GM19455 (cell line): ENCODE measurements around the gene AHCTF1.

Source experiments
- ATAC-seq: cut with Tn5 transposase; IDR thresholded peaks from one replicate; pipeline ENCODE4 v1.9.1; 2021; ENCODE audit not compliant: unreplicated experiment

The AHCTF1 gene, protein sequence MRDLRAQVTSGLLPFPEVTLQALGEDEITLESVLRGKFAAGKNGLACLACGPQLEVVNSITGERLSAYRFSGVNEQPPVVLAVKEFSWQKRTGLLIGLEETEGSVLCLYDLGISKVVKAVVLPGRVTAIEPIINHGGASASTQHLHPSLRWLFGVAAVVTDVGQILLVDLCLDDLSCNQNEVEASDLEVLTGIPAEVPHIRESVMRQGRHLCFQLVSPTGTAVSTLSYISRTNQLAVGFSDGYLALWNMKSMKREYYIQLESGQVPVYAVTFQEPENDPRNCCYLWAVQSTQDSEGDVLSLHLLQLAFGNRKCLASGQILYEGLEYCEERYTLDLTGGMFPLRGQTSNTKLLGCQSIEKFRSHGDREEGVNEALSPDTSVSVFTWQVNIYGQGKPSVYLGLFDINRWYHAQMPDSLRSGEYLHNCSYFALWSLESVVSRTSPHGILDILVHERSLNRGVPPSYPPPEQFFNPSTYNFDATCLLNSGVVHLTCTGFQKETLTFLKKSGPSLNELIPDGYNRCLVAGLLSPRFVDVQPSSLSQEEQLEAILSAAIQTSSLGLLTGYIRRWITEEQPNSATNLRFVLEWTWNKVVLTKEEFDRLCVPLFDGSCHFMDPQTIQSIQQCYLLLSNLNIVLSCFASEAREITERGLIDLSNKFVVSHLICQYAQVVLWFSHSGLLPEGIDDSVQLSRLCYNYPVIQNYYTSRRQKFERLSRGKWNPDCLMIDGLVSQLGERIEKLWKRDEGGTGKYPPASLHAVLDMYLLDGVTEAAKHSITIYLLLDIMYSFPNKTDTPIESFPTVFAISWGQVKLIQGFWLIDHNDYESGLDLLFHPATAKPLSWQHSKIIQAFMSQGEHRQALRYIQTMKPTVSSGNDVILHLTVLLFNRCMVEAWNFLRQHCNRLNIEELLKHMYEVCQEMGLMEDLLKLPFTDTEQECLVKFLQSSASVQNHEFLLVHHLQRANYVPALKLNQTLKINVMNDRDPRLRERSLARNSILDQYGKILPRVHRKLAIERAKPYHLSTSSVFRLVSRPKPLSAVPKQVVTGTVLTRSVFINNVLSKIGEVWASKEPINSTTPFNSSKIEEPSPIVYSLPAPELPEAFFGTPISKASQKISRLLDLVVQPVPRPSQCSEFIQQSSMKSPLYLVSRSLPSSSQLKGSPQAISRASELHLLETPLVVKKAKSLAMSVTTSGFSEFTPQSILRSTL (N-terminal part only)

DNA sequence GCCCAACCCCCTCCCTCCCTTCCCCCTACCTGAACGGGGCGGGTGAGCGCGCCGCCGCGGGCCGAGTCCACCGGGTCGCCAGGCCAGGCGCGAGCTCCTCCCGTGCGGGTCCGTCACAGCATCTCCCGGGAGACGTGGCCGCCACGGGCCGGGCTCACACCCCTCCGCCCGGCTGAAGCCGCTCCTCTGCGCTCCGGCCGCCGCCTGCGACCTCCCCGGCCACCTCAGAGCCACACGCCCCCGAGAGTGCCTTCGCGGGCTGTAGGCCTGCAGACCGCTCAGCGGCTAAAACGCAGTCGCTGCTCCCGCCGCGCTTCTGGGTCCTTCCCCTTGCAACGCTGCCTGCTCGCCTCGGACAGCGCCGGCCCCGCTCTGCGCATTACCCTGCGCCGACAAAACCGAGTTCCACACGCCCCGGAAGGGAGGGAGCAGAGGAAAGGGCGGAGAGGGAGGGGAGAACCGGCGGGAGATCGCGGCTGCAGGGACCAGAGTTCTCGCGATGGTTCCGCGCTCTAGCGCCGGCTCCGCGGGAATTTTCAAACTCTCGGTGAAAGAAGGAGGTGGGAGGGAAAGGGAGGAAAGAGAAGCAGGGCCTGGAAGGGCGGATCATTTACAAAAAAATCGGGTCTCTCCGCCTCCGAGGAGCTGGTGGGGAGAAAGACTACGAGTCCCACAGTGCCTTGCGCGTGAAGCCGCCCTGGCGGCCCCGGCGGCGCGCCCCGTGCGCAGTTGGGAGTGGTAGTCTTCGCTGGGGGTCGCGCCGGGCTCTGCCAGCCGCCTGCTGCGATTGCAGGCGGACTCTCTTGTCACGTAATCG, at the start of gene AHCTF1:
Gene AHCTF1 (minus strand): TSS at position 400 of the 817 bp plus-strand sequence. CDS start 13,578 bp downstream, outside the sequence.
- ATAC-seq: peak; percentile 87

DNA sequence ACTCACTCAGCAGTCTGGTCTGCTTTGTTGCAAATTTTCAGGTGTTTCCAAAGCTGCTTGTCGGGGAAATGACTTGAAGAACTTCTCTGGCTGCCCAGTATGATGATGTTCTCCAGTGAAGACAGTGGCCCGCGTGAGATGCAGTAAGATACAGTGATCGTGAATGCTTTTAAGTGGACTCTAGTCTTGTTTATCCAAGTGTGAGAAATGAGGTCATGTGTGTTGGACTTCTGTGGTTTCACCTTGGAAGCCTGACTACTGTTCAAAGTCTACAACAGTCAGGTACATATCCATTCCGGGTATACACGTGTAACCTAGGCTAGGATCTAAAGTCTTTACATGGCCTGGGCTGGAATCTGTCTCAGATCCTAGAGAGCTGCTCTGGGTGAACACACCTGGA, 47.0 kb upstream of the AHCTF1 start:
- ATAC-seq: no peak

DNA sequence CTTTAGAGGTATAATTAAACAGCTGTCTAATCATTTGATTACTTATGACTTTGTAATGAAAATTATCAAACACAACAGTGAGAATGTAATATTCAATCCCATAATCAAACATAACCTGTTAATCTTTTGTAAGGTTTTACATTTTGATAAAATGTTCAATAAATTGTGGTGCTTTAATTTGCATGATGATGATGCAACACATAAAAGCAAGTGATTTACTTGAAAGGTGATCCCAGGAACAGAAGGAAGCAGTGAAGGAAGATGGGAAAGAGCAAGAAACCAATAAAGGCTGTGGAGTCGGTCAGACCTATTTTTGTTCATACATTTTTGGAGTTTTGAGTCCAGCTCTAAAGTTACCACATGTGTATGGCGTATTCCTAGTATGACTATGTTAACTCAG, 46.5 kb upstream of the AHCTF1 start:
- ATAC-seq: no peak

DNA sequence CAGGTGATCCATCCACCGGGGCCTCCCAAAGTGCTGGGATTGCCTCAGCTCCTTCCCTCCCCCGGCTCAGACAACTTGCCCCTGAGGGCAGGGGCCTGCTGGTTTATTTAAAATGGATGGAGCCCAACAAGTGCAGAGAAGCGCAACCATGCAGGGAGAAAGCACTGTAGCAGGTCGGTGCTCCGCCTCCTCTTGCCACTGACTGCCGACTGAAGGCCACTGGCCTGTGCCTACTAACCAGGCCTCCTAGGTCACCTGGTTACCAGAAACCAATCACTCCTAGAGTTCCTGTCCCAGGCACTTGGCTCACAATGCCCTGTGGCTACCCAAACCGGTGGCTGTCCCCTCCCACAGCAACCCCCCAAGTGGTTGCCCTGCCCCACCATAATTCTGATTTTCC, 40.2 kb upstream of the AHCTF1 start:
- no peak for ATAC-seq

DNA sequence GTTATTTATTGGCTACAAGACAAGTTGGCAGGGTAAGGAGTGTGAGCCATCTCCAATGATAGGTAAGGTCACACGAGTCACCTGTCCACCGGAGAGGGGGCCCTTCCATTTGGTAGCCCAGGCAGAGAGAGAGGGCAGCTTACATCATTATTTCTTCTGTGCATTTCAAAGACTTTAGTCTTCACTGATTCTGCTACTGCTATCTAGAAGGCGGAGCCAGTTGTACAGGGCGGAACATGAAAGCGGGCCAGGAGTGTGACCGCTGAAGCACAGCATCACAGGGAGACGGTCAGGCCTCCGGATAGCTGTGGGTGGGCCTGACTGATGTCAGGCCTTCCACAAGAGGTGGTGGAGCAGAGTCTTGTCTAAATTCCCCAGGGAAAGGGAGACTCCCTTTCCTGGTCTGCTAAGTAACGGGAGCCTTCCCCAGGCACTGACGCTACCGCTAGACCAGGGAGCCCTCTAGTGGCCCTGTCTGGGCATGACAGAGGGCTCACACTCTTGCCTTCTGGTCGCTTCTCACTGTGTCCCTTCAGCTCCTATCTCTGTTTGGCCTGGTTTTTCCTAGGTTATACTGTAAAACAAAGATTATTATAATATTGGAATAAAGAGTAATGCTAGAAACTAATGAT, 39.5 kb upstream of the AHCTF1 start:
- ATAC-seq: no peak

DNA sequence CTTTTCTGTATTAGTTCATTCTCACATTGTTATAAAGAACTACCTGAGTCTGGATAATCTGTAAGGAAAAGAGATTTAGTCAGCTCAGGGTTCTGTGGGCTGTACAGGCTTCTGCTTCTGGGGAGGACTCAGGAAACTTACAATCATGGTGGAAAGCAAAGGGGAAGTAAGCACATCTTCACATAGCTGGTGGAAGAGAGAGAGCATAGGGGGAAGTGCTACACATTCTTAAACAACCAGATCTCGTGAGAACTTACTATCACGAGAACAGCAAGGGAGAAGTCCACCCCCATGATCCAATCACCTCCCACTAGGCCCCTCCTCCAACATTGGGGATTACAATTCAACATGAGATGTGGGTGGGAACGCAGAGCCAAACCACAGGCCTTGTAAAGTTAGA, 37.9 kb upstream of the AHCTF1 start:
- ATAC-seq: no peak

DNA sequence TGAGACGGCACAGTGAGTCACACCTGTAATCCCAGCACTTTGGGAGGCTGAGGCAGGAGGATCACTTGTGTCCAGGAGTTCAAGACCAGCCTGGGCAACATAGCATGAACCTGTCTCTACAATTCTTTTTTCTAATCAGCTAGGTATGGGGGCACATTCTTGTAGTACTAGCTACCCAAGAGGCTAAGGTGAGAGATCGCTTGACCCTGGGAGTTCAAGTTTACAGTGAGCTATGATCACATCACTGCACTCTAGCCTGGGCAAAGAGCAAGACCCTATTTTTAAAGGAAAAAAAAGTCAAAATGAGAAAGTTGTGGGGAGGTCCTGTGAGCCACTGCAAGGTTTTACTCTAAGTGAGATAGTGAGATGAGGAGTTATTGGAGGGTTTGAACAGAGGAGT, 34.8 kb upstream of the AHCTF1 start:
- ATAC-seq: no peak

DNA sequence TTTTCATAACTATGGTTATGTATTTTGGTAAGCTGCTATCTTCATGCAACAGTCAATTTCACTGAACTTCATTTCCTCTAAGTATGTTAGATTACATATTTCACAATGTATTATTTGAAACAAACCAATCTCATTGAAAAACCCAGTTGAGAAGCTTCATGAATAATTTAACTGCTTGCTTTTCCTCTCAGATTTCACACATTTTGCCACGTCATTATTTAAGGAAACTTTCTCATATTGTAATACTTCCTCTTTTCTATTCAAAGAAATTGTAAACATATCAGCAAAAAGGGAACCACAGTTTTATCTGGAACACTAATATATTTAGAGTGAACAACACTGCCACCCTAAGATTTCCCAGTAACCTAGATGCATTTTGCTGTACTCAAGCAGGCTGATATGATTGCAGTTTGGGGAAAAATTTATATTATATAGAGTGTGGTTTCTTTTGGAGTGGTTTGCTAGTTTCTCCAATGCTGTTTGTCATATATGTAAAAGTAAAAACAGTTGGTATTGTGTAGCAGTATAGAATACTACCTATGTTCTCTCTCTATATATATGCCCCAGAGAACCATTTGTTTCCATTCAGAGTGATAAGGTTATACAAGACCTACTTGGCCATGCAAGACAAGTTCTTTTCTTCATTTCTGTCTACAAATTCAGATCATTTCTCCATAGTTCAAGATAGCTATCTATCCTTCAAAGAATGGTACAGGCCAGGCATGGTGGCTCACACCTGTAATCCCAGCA, 28.4 kb upstream of the AHCTF1 start:
- ATAC-seq: no peak

DNA sequence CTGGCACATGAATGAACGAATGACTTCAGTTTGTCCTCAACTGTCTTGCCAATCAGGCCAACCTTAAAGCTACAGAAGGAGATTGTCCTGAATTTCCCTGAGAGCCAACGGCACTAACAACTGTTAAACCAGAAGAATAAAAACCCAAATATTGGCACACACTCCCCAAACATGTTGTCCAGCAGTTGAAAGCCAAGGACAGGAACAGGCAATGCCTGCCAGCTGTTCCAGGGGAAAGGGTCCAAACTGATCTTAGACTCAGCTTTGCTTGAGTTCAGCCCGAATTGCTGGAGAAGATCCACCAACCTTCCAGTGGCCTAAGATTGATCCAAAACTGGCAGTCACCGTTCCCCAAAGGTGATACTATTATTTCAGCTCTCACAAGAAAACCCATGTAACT, 22.4 kb upstream of the AHCTF1 start:
- ATAC-seq: no peak

DNA sequence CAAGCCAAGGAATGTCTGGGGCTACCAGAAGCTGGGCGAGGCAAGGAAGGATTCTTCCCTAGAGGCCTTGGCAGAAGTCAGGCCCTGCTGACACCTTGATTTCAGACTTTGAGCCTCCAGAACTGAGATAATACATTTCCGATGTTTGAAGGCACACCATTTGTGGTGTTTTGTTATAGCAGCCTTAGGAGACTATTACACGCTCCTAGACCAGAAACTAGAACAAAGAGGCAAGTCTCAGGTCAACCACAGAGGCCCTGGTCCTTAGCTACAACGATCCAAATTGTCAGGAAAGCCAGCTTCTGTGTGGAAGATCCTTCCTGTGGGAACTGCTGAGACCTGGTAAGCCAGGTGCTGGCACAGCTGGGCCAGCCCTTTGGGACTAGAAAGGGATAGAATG, 19.7 kb upstream of the AHCTF1 start:
- ATAC-seq: no peak

DNA sequence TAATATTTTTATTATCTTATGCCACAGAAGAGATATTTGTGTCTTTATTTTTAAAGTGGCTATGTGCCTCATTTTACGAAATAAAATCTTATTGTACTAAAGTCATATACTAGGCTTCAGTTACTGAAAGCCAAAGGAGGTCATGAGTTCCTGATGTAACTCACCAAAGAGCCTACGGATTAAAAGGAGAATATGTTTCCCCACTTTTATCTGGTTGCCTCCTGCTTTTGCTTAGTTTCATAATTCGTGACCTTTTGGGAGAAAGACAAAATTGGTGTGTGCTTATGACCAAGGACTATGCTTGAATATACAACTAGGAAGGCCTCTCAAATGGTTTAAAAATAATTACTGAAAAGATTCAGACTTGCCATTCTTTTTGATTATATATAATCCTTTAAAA, 18.2 kb upstream of the AHCTF1 start:
- no peak for ATAC-seq

DNA sequence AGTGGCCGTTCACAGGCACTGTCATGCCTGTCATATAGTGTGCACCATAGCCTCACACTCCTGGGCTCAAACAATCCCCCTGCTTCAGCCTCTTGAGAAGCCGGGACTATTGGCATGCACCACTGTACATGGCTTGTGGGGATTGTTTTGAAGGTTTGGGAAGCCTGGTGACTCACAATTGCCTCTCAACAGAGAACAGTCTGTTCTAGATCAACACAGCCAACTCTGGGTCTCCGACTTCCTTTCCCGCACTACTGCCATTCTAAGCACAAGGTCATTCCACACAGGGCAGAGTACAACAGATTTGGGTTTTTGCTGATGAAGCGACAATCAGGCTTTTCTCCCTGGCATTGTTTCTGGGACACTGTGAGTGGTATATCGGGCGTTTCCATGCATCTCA, 15.5 kb upstream of the AHCTF1 start:
- no peak for ATAC-seq

DNA sequence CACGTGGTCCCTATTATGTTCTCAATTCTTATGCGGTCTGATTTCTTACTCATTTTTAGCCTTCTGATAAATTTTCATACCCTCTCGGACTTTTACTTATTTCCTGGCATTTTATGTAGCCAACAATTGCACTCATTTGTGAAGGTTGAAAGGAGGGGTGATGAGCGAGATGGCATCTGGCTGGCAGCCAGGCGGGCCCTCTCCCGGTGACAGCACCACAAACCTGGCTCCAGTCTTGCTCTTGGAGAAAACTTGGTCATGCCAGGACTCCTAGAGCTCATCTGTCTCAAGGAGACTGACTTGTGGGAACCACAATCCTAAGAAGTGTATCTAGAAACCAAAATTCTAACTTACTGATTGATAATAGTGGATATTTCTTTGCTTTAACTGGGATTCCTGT, 14.6 kb upstream of the AHCTF1 start:
- no peak for ATAC-seq

DNA sequence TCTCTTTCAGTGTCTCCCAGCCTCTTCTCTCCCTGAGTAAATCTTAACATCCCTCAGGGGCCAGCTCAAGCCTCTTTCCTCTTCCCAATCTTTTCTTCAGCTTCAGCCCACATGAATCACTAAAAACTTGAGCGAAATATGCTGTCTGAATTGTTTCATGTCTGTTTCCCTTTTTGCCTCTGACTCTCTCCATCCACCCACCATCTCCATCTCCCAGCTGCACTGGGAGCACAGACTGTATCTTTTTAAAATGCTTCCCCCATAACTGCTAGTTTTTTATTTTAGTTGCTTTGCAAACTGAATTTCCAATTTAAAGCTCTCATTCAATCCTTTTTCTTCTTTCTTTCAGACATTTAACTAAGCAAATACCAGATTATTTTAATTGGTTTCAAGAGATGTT, 3.0 kb upstream of the AHCTF1 start:
- ATAC-seq: no peak

DNA sequence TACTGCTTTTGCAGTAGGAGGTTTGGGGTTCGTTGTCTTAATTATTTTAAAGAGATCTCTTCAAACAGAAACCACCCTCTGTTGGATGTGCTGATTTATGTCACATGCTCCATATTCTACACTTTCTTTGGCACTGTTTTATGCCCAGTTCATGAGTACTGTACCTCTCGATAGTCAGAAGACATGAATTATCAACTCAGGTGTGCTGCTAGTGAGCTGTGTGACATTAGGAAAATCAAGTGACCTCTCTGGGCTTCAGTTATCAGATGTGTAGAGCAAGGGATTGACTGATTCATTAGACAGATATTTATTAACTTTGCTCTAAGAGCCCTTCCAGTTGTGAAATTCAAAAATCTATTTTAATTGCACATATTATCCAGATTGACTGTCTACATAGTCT, 2.1 kb upstream of the AHCTF1 start:
- no peak for ATAC-seq

DNA sequence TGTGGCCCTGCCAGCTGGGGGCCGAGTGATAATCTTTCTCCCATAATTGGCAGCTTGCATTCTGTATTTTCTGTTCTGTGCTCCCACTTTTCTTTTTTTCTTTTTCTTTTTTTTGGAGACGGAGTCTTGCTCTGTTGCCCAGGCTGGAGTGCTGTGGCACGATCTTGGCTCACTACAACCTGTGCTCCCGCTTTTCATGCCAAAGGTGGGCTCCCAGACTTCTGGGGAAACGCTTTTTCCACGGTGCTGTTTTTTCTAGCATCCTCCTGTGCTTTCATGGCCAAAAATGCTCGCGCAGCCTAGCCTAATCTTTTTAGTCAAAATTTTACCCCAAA, 585 bp upstream of the AHCTF1 start:
- no peak for ATAC-seq

DNA sequence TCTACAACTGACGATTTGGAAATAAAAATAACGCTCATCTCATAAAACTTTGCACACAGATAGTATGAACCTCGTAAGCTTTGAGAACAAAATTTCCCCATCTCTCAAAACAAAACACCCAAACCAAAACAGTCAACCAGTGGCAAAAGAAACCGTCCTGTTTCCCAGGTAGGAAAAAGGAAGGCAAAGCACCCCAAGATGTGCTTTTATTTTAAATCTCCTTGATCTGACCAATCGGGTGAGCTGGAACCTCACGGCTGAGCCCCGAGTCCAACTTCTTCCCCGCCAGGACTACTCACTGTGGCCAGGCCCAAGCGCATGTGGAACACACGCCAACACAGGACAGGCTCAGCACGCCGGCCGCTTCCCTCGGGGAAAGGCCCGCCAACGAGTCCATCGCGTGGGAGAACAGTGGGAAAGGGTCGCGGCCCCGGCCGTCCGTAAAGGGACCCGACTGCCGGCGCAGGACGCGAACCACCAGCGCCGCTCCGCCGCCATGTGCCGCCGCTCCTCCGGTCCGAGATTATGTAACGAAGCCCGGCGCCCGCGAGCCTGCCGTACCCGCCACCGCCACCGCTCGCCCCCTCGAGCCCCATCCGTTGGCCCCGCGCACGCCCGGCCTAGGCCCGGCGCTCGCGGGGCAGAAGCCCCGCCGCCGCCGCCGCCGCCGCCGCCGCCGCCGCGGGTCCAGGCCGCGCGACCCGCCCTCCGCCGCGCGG, 759 bp downstream of the AHCTF1 start:
- peak; percentile 34 for ATAC-seq

DNA sequence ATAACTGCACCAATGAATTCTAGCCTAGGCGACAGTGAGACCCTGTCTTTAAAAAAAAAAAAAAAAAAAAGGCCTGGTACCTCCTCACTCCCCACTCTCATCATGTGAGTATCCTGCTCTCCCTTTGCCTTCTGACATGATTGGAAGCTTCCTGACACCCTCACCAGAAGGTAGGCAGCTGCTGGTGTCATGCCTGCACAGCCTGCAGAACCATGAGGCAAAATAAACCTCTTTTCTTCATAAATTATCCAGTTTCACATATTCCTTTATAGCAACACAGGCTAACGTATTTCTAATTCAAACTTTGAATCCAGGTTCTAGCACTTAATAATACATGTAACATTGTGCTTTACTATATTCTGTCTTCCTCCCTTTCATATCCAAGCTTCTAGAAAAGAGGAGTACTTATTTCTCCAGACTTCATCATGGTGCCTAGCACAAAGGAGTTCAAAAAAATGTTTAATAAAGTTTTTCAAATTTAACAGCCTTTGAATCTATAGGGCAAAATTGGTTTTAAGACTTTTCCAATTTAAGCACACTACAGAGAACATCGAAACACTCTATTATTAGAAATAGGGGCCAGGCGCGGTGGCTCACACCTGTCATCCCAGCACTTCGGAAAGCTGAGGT, 5.6 kb downstream of the AHCTF1 start:
- no peak for ATAC-seq

DNA sequence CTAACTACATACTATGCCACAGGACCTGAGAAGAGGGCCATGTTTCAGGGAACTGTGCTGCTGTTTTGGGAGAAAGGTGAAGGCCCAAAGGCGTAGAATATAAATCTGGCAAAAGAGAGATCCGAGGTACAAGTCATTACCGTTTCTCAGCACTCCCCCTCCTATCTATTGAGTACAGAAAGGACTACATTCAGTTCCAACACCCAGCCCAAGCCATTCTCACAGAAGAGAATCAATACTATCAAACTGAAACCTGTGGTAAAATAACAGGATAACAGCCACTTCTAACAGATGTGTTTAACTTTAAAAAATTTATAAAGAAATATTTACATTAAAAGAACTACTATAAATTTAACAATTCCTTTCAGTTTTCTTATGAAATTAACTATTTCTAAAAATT, 7.8 kb downstream of the AHCTF1 start:
- no peak for ATAC-seq
